Endothelial cell of umbilical vein (primary cell): ENCODE results near the gene TRPM8. TPM values are rescaled to one million over a fixed set of nuclear protein-coding genes. Genes with fewer than 3 reads are reported as not detected.

ENCODE experiments used
- BruUV-seq: library from RNA; stranded (reverse); fragments of 400-500 nt; replicated peaks from 2 replicates; lab custom pipeline; 2021; lab: Mats Ljungman, UMichigan
- CTCF ChIA-PET: fragments of 300-600, 350-600 bp; sonication (Branson Sonifier 250); formaldehyde crosslinking; loops from one replicate; lab custom pipeline; 2021; ENCODE audit warnings: antibody characterized with exemption, inconsistent platforms; lab: Charles Lee
- POLR2A ChIA-PET: fragments of 300-600, 350-600 bp; sonication (Branson Sonifier 250); formaldehyde crosslinking; loops from one replicate; lab custom pipeline; 2021; ENCODE audit warnings: antibody characterized with exemption, inconsistent platforms; lab: Charles Lee
- DNase-seq: peaks from one replicate; pipeline ENCODE4 v3.0.0-alpha.2; 2011; ENCODE audit warnings: low read depth, low spot score
- FAIRE-seq: peaks from 2 replicates; lab custom pipeline; 2011; peaks lifted over from hg19 to GRCh38; lab: Jason Lieb, UNC
- H2AFZ ChIP-seq: 2 replicates; pipeline ENCODE4 v1.6.0; 2012; ENCODE audit warnings: low read depth, low read length, control low read depth, inconsistent platforms
- H3K27ac ChIP-seq: 2 replicates; pipeline ENCODE4 v1.5.1; 2011; ENCODE audit warnings: low read depth, mild to moderate bottlenecking, control low read depth, low read length, moderate library complexity; ENCODE audit not compliant: insufficient read depth
- H3K27me3 ChIP-seq, 2 experiments: 2 replicates each; pipeline versions ENCODE4 v1.6.0 to v1.6.1; 2011; ENCODE audit warnings: low read length in 2 of 2, mixed read lengths in 1 of 2; ENCODE audit not compliant: control insufficient read depth in 2 of 2, insufficient read depth in 2 of 2
- H3K36me3 ChIP-seq, 2 experiments: 2 replicates in 1 of 2; 3 replicates in 1 of 2; pipeline ENCODE4 v1.5.1; 2011; ENCODE audit warnings: low read length in 2 of 2, mild to moderate bottlenecking in 1 of 2, moderate library complexity in 1 of 2; ENCODE audit not compliant: control insufficient read depth in 2 of 2, insufficient read depth in 2 of 2; ENCODE audit errors: extremely low read depth in 1 of 2
- H3K4me1 ChIP-seq: 3 replicates; pipeline ENCODE4 v1.5.1; 2011; ENCODE audit warnings: mild to moderate bottlenecking, low read length; ENCODE audit not compliant: control insufficient read depth, insufficient read depth; ENCODE audit errors: extremely low read depth
- H3K4me2 ChIP-seq: 2 replicates; pipeline ENCODE4 v1.6.1; 2011; ENCODE audit warnings: low read length, control low read depth, mixed read lengths; ENCODE audit not compliant: insufficient read depth
- H3K4me3 ChIP-seq, 3 experiments: fragments of 200-600 bp in 1 of 3; sonication (generic), shearing (Covaris generic) in 1 of 3; replicated peaks in 1 of 3; 2 replicates each; pipeline ENCODE4 v1.5.1; 2011 to 2016; ENCODE audit warnings: control low read depth in 3 of 3, low read length in 3 of 3, mild to moderate bottlenecking in 2 of 3, inconsistent platforms in 1 of 3, low read depth in 1 of 3, moderate library complexity in 1 of 3; ENCODE audit not compliant: insufficient read depth in 1 of 3
- H3K79me2 ChIP-seq: 2 replicates; pipeline ENCODE4 v1.6.0; 2012; ENCODE audit warnings: low read length, inconsistent platforms; ENCODE audit not compliant: control insufficient read depth, insufficient read depth
- H3K9ac ChIP-seq: replicated peaks from 2 replicates; pipeline ENCODE3; 2011; ENCODE audit warnings: low read length, control low read depth; ENCODE audit not compliant: insufficient read depth; ENCODE audit errors: extremely low read depth
- H3K9me1 ChIP-seq: replicated peaks from 3 replicates; pipeline ENCODE4 v1.6.0; 2011; ENCODE audit warnings: mild to moderate bottlenecking, low read length; ENCODE audit not compliant: control insufficient read depth, insufficient read depth; ENCODE audit errors: extremely low read depth
- H3K9me3 ChIP-seq: replicated peaks from 2 replicates; pipeline ENCODE4 v1.5.1; 2012; ENCODE audit warnings: low read length, inconsistent platforms; ENCODE audit not compliant: control insufficient read depth, insufficient read depth
- H4K20me1 ChIP-seq: replicated peaks from 2 replicates; pipeline ENCODE3; 2011; ENCODE audit warnings: mild to moderate bottlenecking, low read length; ENCODE audit not compliant: control insufficient read depth, insufficient read depth; ENCODE audit errors: extremely low read depth
- CTCF ChIP-seq, 2 donors: IDR thresholded peaks; 1 replicate in 1 of 2; 2 replicates in 1 of 2; pipeline ENCODE4 v1.5.1; 2011; ENCODE audit warnings: low read length in 2 of 2, mild to moderate bottlenecking in 2 of 2, moderate library complexity in 2 of 2, control low read depth in 1 of 2, inconsistent platforms in 1 of 2, low read depth in 1 of 2; ENCODE audit not compliant: insufficient read depth in 1 of 2; ENCODE audit errors: extremely low read depth in 1 of 2
- EZH2 ChIP-seq: IDR thresholded peaks from 2 replicates; pipeline ENCODE4 v1.6.1; 2012; ENCODE audit warnings: borderline replicate concordance, low read depth, mild to moderate bottlenecking, moderate library complexity, low read length, inconsistent platforms; ENCODE audit not compliant: severe bottlenecking
- FOS ChIP-seq: IDR thresholded peaks from 2 replicates; pipeline ENCODE4 v1.6.1; 2011; ENCODE audit warnings: mild to moderate bottlenecking, low read length, moderate library complexity, borderline replicate concordance; ENCODE audit not compliant: insufficient read depth
- GATA2 ChIP-seq: IDR thresholded peaks from 2 replicates; pipeline ENCODE4 v1.7.0; 2011; ENCODE audit warnings: low read depth, mild to moderate bottlenecking, moderate library complexity, mixed read lengths, low read length; ENCODE audit not compliant: insufficient read length, insufficient read depth
- JUN ChIP-seq: IDR thresholded peaks from 2 replicates; pipeline ENCODE4 v1.6.1; 2011; ENCODE audit warnings: borderline replicate concordance, low read depth; ENCODE audit not compliant: insufficient read length, insufficient read depth
- MAX ChIP-seq: IDR thresholded peaks from 2 replicates; pipeline ENCODE4 v1.6.1; 2011; ENCODE audit not compliant: insufficient read depth, insufficient read length
- MYC ChIP-seq: IDR thresholded peaks from one replicate; pipeline ENCODE4 v1.6.1; 2011; ENCODE audit warnings: mild to moderate bottlenecking, low read depth, low read length
- POLR2A ChIP-seq: IDR thresholded peaks from 2 replicates; pipeline ENCODE4 v1.6.1; 2012; ENCODE audit warnings: low read depth, mild to moderate bottlenecking, control low read depth, low read length
- POLR2AphosphoS5 ChIP-seq: IDR thresholded peaks from 2 replicates; pipeline ENCODE4 v1.6.1; 2012; ENCODE audit warnings: low read depth, mild to moderate bottlenecking, control low read depth, low read length, moderate library complexity; ENCODE audit not compliant: insufficient read depth
- dilution Hi-C: fragments of 300-500 bp; cut with MboI; formaldehyde crosslinking; loops from one replicate; pipeline ENCODE4 v1.15.0; 2019; ENCODE audit warnings: low sequenced_read_pairs; ENCODE audit not compliant: extremely low pct_ligation_motif_present
- intact Hi-C: fragments of 100-400 bp; cut with micrococcal nuclease; formaldehyde crosslinking; loops from one replicate; pipeline ENCODE4 v1.10.0; 2022
- polyA plus RNA-seq, 4 experiments: library from polyadenylated mRNA; depleted of rRNA in 3 of 4; stranded (reverse) in 3 of 4; unstranded in 1 of 4; fragments of >200 nt; gene quantifications; 2 replicates each; pipeline versions ENCODE4 v1.2.1 to v1.2.3, GENCODE V29; 2011 to 2012; ENCODE audit warnings: missing spikeins in 1 of 4
- total RNA-seq: library from RNA; stranded (reverse); gene quantifications from 2 replicates; pipeline ENCODE4 v1.2.3, GENCODE V29; 2021

Gene TRPM8
- total and polyA plus RNA-seq, 2 donors (not counting 3 experiments of a cell fraction or from before 2014, with no cell fraction given): not detected

DNA sequence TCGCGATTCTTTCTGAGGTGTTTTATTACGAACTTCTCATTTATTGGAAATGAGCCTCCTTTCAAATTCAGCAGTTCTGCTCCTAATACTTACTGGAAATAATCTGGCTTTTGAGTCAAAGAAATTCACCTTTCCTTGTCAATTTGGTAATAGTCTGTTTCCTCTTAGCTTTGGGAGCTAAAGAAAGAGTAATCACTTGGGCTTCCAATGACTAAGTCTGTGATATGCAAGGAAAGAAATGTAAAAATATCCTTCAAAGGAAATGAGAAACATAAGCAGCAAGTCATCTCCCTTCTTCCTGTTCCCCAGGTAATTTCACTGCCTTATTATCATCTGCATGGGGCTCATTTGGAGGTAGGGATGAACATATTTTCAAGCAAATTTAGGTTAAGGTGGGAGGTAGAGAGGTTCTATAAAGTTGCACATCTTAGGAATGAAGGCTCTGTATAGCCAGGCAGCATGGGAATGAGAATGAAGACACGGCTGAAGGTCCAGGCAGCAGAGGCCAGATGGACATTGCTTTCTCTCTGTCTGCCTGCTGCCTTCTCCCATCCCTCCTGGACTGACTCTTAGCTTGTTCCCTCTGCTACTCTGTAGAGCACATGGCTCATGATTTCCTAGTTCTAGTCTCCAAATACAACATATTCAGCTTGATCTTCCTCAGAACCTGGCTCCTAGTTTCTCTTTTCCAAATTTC, 134.3 kb downstream of the TRPM8 start:
- DNase-seq (no peak), FAIRE-seq (no peak)
- no peaks in the 10 kb centered on the region for H3K36me3 ChIP-seq
- H3K27ac ChIP-seq: no peak overlapping the region
- ChIA-PET POLR2A (no interaction called here), CTCF (no interaction called here)
- no peaks in the 10 kb centered on the region for H4K20me1 ChIP-seq
- H3K27me3 ChIP-seq: peaks cover 0 to 3% of the 10 kb centered on the region in 2 experiments
- TF ChIP-seq FOS (no peak), EZH2 (no peak), GATA2 (no peak), JUN (no peak), MYC (no peak), POLR2A (no peak), CTCF (IDR thresholded peaks at IDR 0.05; ENCODE audit: extremely low read depth in 1 of 2, insufficient read depth in 1 of 2, low read depth in 1 of 2, low read length in 2 of 2) (no peak), MAX (no peak), POLR2AphosphoS5 (no peak)
- BruUV-seq: no TSS peak
- no peak overlapping the region for H2AFZ ChIP-seq
- no peaks in the 10 kb centered on the region for H3K9me1 ChIP-seq
- intact Hi-C loops (no loop called here), dilution Hi-C loops (no loop called here)
- no peak overlapping the region for H3K9ac ChIP-seq
- H3K79me2 ChIP-seq: no peaks in the 10 kb centered on the region
- no peaks in the 10 kb centered on the region for H3K4me1 ChIP-seq
- H3K4me2 ChIP-seq: no peak overlapping the region
- no peak overlapping the region for H3K4me3 ChIP-seq
- no peaks in the 10 kb centered on the region for H3K9me3 ChIP-seq
